ENCODE measurements around the gene WNT5B. TPM values are rescaled to one million over a fixed set of nuclear protein-coding genes. Genes with fewer than 3 reads are reported as not detected.

The WNT5B gene
- total RNA-seq, 2 donors from 2014 or later, result 1.5 to 3.0 TPM

DNA sequence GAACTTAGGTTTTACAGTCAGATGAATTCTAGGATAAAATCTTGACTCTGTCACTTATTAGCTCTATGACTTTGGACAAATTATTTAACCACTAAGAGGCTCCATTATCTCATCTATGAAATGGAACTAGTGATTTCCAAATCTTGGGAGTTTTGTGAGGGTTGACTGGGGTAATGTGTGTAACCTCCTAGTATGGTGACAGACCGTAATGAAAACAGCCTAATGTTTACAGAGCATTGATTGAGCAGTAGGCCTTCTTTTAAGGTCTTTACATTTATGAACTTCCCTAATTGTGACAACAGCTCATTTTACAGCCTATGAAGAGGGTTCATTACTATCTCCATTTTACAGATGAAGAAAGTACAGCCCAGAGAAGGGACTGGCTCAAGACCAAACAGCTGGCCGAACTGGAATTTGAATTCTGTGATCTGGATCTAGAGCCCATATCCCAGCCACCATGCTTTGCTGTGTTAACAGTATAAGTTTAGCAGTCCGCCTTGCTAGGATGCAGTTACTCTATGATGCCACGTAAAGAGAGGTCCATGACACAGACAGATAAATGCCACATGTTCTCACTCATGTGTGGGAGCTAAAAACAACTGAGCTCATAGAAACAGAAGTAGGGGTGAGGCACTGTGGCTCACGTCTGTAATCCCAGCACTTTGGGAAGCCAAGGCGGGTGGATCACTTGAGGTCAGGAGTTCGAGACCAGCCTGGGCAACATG, 25.6 kb upstream of the WNT5B start:
- H3K27me3 ChIP-seq, result no peaks in the 10 kb centered on the region
- no peak overlapping the region for H3K27ac ChIP-seq
- H3K4me1 ChIP-seq, result peaks cover 0 to 27% of the 10 kb centered on the region in 2 donors
- H3K4me3 ChIP-seq, result no peak overlapping the region
- TF ChIP-seq, protein P1, sequence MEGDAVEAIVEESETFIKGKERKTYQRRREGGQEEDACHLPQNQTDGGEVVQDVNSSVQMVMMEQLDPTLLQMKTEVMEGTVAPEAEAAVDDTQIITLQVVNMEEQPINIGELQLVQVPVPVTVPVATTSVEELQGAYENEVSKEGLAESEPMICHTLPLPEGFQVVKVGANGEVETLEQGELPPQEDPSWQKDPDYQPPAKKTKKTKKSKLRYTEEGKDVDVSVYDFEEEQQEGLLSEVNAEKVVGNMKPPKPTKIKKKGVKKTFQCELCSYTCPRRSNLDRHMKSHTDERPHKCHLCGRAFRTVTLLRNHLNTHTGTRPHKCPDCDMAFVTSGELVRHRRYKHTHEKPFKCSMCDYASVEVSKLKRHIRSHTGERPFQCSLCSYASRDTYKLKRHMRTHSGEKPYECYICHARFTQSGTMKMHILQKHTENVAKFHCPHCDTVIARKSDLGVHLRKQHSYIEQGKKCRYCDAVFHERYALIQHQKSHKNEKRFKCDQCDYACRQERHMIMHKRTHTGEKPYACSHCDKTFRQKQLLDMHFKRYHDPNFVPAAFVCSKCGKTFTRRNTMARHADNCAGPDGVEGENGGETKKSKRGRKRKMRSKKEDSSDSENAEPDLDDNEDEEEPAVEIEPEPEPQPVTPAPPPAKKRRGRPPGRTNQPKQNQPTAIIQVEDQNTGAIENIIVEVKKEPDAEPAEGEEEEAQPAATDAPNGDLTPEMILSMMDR (IDR thresholded peaks at IDR 0.05), result no peak
- DNase-seq (ENCODE audit: low spot score), result no peak
- no peaks in the 10 kb centered on the region for H3K9me3 ChIP-seq
- H3K36me3 ChIP-seq, result no peaks in the 10 kb centered on the region

DNA sequence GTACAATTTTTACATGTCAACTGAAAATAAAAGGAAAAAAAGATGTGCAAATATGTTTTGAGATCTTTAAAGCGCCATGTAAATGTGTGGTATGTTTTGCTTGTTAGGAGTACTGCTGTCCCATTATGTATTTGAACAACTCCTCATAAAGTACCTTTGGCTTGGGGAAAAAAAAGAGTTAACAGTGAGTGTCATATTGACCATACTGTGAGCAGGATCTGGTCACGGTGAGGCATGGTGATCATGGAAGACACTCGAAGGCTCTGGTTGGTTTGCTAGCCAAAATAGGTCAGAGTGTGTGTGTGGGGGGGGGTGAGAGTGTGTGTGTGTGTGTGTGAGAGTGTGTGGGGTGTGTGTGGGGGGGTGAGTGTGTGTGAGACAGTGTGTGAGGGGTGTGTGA, 24.6 kb upstream of the WNT5B start:
- no peak overlapping the region for H3K4me3 ChIP-seq
- H3K27me3 ChIP-seq, result no peaks in the 10 kb centered on the region
- TF ChIP-seq, protein P1 (IDR thresholded peaks at IDR 0.05), result no peak
- peaks cover 0 to 35% of the 10 kb centered on the region in 2 donors for H3K4me1 ChIP-seq
- H3K36me3 ChIP-seq, result no peaks in the 10 kb centered on the region
- DNase-seq (ENCODE audit: low spot score), result no peak
- no peaks in the 10 kb centered on the region for H3K9me3 ChIP-seq
- no peak overlapping the region for H3K27ac ChIP-seq

DNA sequence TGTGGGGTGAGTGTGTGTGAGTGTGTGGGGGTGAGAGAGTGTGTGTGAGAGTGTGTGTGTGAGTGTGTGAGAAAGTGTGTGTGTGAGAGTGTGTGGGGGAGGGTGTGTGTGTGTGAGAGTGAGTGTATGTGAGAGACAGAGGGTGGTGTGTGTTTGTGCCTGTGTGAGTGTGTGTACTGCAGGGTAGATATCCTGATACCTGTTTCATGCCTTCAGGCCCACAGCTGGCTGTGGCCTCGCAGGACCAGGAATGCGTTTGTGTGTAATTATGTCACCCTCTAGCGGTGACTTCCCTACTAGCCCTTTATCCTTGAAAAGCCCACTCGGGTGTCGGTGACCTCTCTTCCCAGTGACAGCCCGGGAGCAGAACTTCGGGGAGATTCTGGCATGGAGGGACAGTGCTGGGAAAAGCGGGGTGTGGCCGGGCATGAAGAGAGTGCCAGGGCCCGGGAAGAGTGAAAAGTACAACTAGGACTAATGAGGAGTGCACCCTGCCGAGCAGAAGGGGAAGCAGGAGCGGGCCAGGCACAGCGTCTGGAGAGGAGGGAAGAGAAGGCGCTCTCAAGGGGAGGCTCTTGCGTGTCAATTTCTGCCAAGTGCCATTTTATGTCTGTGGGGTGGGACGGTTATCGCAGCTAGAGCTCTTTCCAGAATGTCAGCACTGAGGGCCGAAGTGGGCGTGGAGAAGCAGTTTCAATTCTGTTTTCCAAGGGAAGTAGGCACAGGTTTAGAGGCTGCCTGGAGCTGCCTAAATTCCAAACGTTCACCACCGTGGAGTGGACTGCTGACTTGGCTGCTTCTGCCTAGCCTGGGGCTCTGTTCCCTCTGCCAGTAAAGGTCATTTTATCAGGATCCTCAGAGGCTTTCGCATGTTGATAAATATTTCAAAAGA, 23.7 kb upstream of the WNT5B start:
- DNase-seq (ENCODE audit: low spot score), result peak; percentile 82
- TF ChIP-seq, protein P1 (IDR thresholded peaks at IDR 0.05), result peak; percentile 43 to 84

DNA sequence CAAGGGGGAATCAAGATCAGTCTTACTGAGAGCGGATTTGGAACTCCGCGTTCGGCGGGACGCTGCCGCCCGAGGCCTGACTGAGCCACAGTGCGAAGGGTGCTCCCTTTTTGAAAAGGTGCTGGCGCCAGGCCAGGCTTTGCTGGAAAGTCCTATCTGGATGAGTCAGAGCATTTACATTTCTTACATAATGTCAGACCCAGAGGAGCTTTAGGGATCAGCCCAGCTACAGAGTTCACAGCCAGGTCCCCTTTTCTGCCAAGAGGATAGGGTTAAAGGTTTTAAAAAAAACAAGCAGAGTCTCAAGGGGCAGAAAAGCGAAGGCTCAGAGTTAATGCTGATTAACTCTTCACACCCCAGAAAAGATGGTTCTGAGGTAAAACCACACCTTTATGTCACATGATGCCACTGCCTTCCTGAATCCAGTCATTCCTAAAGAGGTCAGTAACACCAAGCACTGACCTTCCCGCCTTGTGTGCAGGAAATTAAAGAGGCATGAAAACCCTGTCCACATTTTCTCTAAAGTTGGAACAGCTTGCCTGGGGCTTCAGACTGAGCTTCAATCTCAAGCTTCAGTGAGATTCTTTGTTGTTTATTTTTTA, 22.9 kb upstream of the WNT5B start:
- Histone ChIP-seq H3K9me3 (no peaks in the 10 kb centered on the region), H3K36me3 (no peaks in the 10 kb centered on the region), H3K27ac (peak overlapping the region; percentile 86 to 88), H3K4me3 (peak overlapping the region; percentile 10 to 52), H3K4me1 (peaks cover 0 to 35% of the 10 kb centered on the region in 2 donors), H3K27me3 (no peaks in the 10 kb centered on the region)
- TF ChIP-seq, protein P1 (IDR thresholded peaks at IDR 0.05), result no peak
- peak; percentile 95 for DNase-seq (ENCODE audit: low spot score)

More for the DNA sequence above, 23.7 kb upstream of the WNT5B start:
- peak overlapping the region; percentile 86 to 88 for H3K27ac ChIP-seq
- peak overlapping the region; percentile 10 to 52 for H3K4me3 ChIP-seq
- H3K36me3 ChIP-seq, result no peaks in the 10 kb centered on the region
- no peaks in the 10 kb centered on the region for H3K27me3 ChIP-seq
- no peaks in the 10 kb centered on the region for H3K9me3 ChIP-seq
- H3K4me1 ChIP-seq, result peaks cover 0 to 35% of the 10 kb centered on the region in 2 donors

DNA sequence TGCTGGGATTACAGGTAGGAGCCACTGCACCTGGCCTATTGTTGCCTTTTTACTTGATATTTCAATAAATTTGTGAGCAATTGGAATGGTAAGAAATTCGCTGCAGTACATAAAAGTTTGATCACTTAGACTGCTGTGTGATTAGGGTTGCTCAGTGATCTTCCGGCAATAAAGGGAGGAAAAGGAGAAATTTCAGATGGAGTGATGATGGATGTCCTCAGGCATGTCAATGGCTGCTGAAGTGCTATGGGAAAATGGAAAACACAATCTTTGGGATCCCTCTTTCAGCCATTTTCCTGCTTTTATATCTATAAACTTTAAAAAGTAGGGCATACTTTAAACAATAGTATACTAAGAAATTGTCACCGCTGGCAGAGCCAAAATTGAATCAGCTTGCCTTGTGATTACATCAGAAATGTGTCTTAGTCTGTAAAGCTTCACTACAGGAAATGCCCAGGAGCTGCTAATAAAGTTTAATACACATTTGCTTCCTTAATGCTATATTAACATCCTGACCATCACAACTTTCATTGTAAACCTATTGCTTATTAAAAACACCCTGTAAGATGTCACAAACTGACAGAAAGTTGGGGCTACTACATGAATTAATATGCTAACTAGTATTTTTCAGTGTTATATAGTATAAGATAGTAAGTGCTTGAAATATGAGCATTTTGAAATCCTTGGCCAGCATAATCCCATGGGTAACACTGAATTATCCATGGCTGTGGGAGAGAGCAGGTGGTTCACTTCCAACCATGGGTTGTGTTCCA, 20.9 kb upstream of the WNT5B start:
- H3K27me3 ChIP-seq, result no peaks in the 10 kb centered on the region
- H3K36me3 ChIP-seq, result no peaks in the 10 kb centered on the region
- H3K9me3 ChIP-seq, result no peaks in the 10 kb centered on the region
- H3K4me1 ChIP-seq, result peaks cover 0 to 43% of the 10 kb centered on the region in 2 donors
- TF ChIP-seq, protein P1 (IDR thresholded peaks at IDR 0.05), result no peak
- peak overlapping the region; percentile 42 to 52 for H3K27ac ChIP-seq
- no peak for DNase-seq (ENCODE audit: low spot score)
- H3K4me3 ChIP-seq, result no peak overlapping the region
